Fibroblast of lung (primary cell): ENCODE data around the gene COL1A1. TPM values are rescaled to one million over a fixed set of nuclear protein-coding genes. Genes with fewer than 3 reads are reported as not detected.

Experiments
- DNase-seq, 2 donors: peaks; one replicate each; pipeline versions ENCODE4 v3.0.0 to v3.0.0-alpha.2; 2010; ENCODE audit warnings: low read depth in 2 of 2
- H2AFZ ChIP-seq: 2 replicates; pipeline ENCODE4 v1.5.1; 2012; ENCODE audit warnings: low read length, control low read depth, inconsistent platforms
- H3K27ac ChIP-seq: 2 replicates; pipeline ENCODE4 v1.5.1; 2011; ENCODE audit warnings: low read length, control low read depth; ENCODE audit not compliant: insufficient read depth
- H3K27me3 ChIP-seq: 2 replicates; pipeline ENCODE4 v1.5.1; 2011; ENCODE audit warnings: mild to moderate bottlenecking, low read length; ENCODE audit not compliant: control insufficient read depth, insufficient read depth
- H3K36me3 ChIP-seq: 2 replicates; pipeline ENCODE4 v1.5.1; 2011; ENCODE audit warnings: low read length; ENCODE audit not compliant: control insufficient read depth, insufficient read depth
- H3K4me1 ChIP-seq: 2 replicates; pipeline ENCODE4 v1.5.1; 2011; ENCODE audit warnings: low read length; ENCODE audit not compliant: control insufficient read depth, insufficient read depth; ENCODE audit errors: extremely low read depth
- H3K4me2 ChIP-seq: 2 replicates; pipeline ENCODE4 v1.5.1; 2011; ENCODE audit warnings: low read length, control low read depth; ENCODE audit not compliant: insufficient read depth; ENCODE audit errors: extremely low read depth
- H3K4me3 ChIP-seq, 4 experiments: fragments of 200-600 bp in 1 of 4; sonication (generic) in 1 of 4; replicated peaks in 1 of 4; 2 replicates each; pipeline ENCODE4 v1.5.1; 2011 to 2016; ENCODE audit warnings: low read length in 4 of 4, low read depth in 3 of 4, mild to moderate bottlenecking in 3 of 4, control low read depth in 2 of 4, inconsistent platforms in 1 of 4, mixed read lengths in 1 of 4; ENCODE audit not compliant: insufficient read depth in 1 of 4; ENCODE audit errors: control extremely low read depth in 1 of 4
- H3K79me2 ChIP-seq: 2 replicates; pipeline ENCODE4 v1.5.1; 2012; ENCODE audit warnings: mild to moderate bottlenecking, low read length, inconsistent platforms; ENCODE audit not compliant: control insufficient read depth, insufficient read depth
- H3K9ac ChIP-seq: 2 replicates; pipeline ENCODE4 v1.5.1; 2011; ENCODE audit warnings: mild to moderate bottlenecking, low read length, control low read depth; ENCODE audit not compliant: insufficient read depth
- H3K9me3 ChIP-seq: 2 replicates; pipeline ENCODE4 v1.5.1; 2012; ENCODE audit warnings: low read depth, low read length; ENCODE audit not compliant: control insufficient read depth, insufficient read depth
- H4K20me1 ChIP-seq: 2 replicates; pipeline ENCODE4 v1.5.1; 2011; ENCODE audit warnings: low read length; ENCODE audit not compliant: control insufficient read depth, insufficient read depth; ENCODE audit errors: extremely low read depth
- EZH2 ChIP-seq: IDR thresholded peaks from 2 replicates; pipeline ENCODE4 v1.5.1; 2012; ENCODE audit warnings: low read length, control low read depth, mild to moderate bottlenecking; ENCODE audit errors: missing control alignments
- polyA plus RNA-seq, 2 donors: library from polyadenylated mRNA; depleted of rRNA in 1 of 2; stranded (reverse) in 1 of 2; unstranded in 1 of 2; fragments of >200 nt; gene quantifications; 2 replicates each; pipeline ENCODE4 v1.2.1, GENCODE V29; 2011 to 2012; ENCODE audit warnings: missing spikeins in 1 of 2
- total RNA-seq: library from RNA; depleted of rRNA; stranded (reverse); fragments of >200 nt; gene quantifications from 2 replicates; pipeline ENCODE4 v1.2.1, GENCODE V29; 2014
- TF ChIP-seq, protein P1 (sequence below), 2 donors: IDR thresholded peaks in 1 of 2; conservative IDR thresholded peaks in 1 of 2; 1 replicate in 1 of 2; 2 replicates in 1 of 2; pipeline ENCODE4 v1.5.1; 2011 to 2012; ENCODE audit warnings: low read length in 2 of 2, control low read depth in 1 of 2, inconsistent platforms in 1 of 2, low read depth in 1 of 2, mild to moderate bottlenecking in 1 of 2

Gene COL1A1
- total and polyA plus RNA-seq, 2 donors (not counting 1 experiment from before 2014, with no cell fraction given) = 541 to 584 TPM

GRCh38 chr17:50139950-50140885 is 61.2 kb downstream of the COL1A1 start:
- H3K4me3 ChIP-seq = no peak overlapping the region
- H3K36me3 ChIP-seq = peaks cover 63% of the 10 kb centered on the region
- peaks cover 3% of the 10 kb centered on the region for H3K4me1 ChIP-seq
- TF ChIP-seq, protein P1, sequence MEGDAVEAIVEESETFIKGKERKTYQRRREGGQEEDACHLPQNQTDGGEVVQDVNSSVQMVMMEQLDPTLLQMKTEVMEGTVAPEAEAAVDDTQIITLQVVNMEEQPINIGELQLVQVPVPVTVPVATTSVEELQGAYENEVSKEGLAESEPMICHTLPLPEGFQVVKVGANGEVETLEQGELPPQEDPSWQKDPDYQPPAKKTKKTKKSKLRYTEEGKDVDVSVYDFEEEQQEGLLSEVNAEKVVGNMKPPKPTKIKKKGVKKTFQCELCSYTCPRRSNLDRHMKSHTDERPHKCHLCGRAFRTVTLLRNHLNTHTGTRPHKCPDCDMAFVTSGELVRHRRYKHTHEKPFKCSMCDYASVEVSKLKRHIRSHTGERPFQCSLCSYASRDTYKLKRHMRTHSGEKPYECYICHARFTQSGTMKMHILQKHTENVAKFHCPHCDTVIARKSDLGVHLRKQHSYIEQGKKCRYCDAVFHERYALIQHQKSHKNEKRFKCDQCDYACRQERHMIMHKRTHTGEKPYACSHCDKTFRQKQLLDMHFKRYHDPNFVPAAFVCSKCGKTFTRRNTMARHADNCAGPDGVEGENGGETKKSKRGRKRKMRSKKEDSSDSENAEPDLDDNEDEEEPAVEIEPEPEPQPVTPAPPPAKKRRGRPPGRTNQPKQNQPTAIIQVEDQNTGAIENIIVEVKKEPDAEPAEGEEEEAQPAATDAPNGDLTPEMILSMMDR (conservative IDR thresholded peaks at IDR 0.05 in 1 of 2, IDR thresholded peaks at IDR 0.05 in 1 of 2; ENCODE audit: low read depth in 1 of 2, low read length in 2 of 2) = peak; percentile 51 to 93
- no peak for TF ChIP-seq EZH2
- H3K27me3 ChIP-seq = no peaks in the 10 kb centered on the region
- H3K79me2 ChIP-seq = peaks cover 30% of the 10 kb centered on the region
- no peak overlapping the region for H3K9ac ChIP-seq
- no peaks in the 10 kb centered on the region for H4K20me1 ChIP-seq
- H2AFZ ChIP-seq = no peak overlapping the region
- H3K9me3 ChIP-seq = no peaks in the 10 kb centered on the region
- DNase-seq = peak; percentile 68 to 77
- no peak overlapping the region for H3K4me2 ChIP-seq
- H3K27ac ChIP-seq = peak overlapping the region; percentile 28

- no peak overlapping the region for H2AFZ ChIP-seq
- peaks cover 64% of the 10 kb centered on the region for H3K36me3 ChIP-seq
- no peak for DNase-seq
- H3K4me1 ChIP-seq = peaks cover under 1% of the 10 kb centered on the region
- H4K20me1 ChIP-seq = no peaks in the 10 kb centered on the region
- no peak for TF ChIP-seq EZH2
- TF ChIP-seq, protein P1 (conservative IDR thresholded peaks at IDR 0.05 in 1 of 2, IDR thresholded peaks at IDR 0.05 in 1 of 2; ENCODE audit: low read depth in 1 of 2, low read length in 2 of 2) = no peak
- no peaks in the 10 kb centered on the region for H3K9me3 ChIP-seq
- H3K27me3 ChIP-seq = no peaks in the 10 kb centered on the region
- H3K79me2 ChIP-seq = peaks cover 21% of the 10 kb centered on the region
- no peak overlapping the region for H3K4me2 ChIP-seq
- H3K27ac ChIP-seq = peak overlapping the region; percentile 28
- H3K4me3 ChIP-seq = no peak overlapping the region
- no peak overlapping the region for H3K9ac ChIP-seq
Measured at GRCh38 chr17:50139185-50139783, 62.1 kb downstream of the COL1A1 start.

DNA sequence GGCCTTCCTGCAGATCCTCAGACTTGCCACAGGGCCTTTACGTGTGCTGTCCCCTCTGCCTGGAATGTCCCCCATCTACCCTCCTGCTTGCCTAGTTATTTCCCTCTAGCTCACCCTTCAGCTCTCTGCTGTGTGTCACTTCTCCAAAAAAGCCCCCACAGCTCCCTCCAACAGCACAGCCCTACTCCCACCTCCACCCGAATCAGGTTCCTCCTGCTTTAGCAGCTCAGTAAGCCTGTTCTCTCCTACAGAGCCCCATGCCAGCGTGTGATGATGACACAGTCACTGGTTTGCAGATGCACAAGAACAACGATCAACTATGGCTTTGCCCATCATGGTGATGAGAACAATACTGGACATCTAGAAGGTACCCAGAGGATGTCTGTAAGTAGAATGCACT is 64.4 kb downstream of the COL1A1 start:
- Histone ChIP-seq H2AFZ (no peak overlapping the region), H3K4me1 (peaks cover 14% of the 10 kb centered on the region), H3K27me3 (no peaks in the 10 kb centered on the region), H3K27ac (no peak overlapping the region), H3K4me3 (no peak overlapping the region), H3K4me2 (no peak overlapping the region), H3K79me2 (peaks cover 5% of the 10 kb centered on the region), H3K9ac (no peak overlapping the region), H3K9me3 (no peaks in the 10 kb centered on the region), H3K36me3 (peaks cover 53% of the 10 kb centered on the region), H4K20me1 (no peaks in the 10 kb centered on the region)
- TF ChIP-seq, protein P1 (conservative IDR thresholded peaks at IDR 0.05 in 1 of 2, IDR thresholded peaks at IDR 0.05 in 1 of 2; ENCODE audit: low read depth in 1 of 2, low read length in 2 of 2) = no peak
- no peak for TF ChIP-seq EZH2
- no peak for DNase-seq
